B cell (primary cell): Measurements from ENCODE around the gene UCP2.

Source experiments
- CTCF ChIP-seq: fragments of 200-600 bp; IDR thresholded peaks from one replicate; pipeline ENCODE4 v1.8.0; 2022; ENCODE audit warnings: antibody characterized with exemption, mild to moderate bottlenecking
- EZH2 ChIP-seq: IDR thresholded peaks from 2 replicates; pipeline ENCODE4 v1.6.1; 2012; ENCODE audit warnings: borderline replicate concordance, low read depth, mild to moderate bottlenecking, moderate library complexity, low read length; ENCODE audit not compliant: insufficient read depth, poor library complexity, severe bottlenecking

- TF ChIP-seq CTCF (no peak), EZH2 (no peak)
Measured at GRCh38 chr11:73949246-73949645, 33.4 kb downstream of the UCP2 start.
